Fibroblast of lung (primary cell): ENCODE results near the gene OST4. TPM values are rescaled to one million over a fixed set of nuclear protein-coding genes. Genes with fewer than 3 reads are reported as not detected.

Experiments
- DNase-seq, 2 donors: peaks; one replicate each; pipeline versions ENCODE4 v3.0.0 to v3.0.0-alpha.2; 2010; ENCODE audit warnings: low read depth in 2 of 2
- H2AFZ ChIP-seq: 2 replicates; pipeline ENCODE4 v1.5.1; 2012; ENCODE audit warnings: low read length, control low read depth, inconsistent platforms
- H3K27ac ChIP-seq: 2 replicates; pipeline ENCODE4 v1.5.1; 2011; ENCODE audit warnings: low read length, control low read depth; ENCODE audit not compliant: insufficient read depth
- H3K27me3 ChIP-seq: 2 replicates; pipeline ENCODE4 v1.5.1; 2011; ENCODE audit warnings: mild to moderate bottlenecking, low read length; ENCODE audit not compliant: control insufficient read depth, insufficient read depth
- H3K36me3 ChIP-seq: 2 replicates; pipeline ENCODE4 v1.5.1; 2011; ENCODE audit warnings: low read length; ENCODE audit not compliant: control insufficient read depth, insufficient read depth
- H3K4me1 ChIP-seq: 2 replicates; pipeline ENCODE4 v1.5.1; 2011; ENCODE audit warnings: low read length; ENCODE audit not compliant: control insufficient read depth, insufficient read depth; ENCODE audit errors: extremely low read depth
- H3K4me2 ChIP-seq: 2 replicates; pipeline ENCODE4 v1.5.1; 2011; ENCODE audit warnings: low read length, control low read depth; ENCODE audit not compliant: insufficient read depth; ENCODE audit errors: extremely low read depth
- H3K4me3 ChIP-seq, 4 experiments: fragments of 200-600 bp in 1 of 4; sonication (generic) in 1 of 4; replicated peaks in 1 of 4; 2 replicates each; pipeline ENCODE4 v1.5.1; 2011 to 2016; ENCODE audit warnings: low read length in 4 of 4, low read depth in 3 of 4, mild to moderate bottlenecking in 3 of 4, control low read depth in 2 of 4, inconsistent platforms in 1 of 4, mixed read lengths in 1 of 4; ENCODE audit not compliant: insufficient read depth in 1 of 4; ENCODE audit errors: control extremely low read depth in 1 of 4
- H3K79me2 ChIP-seq: 2 replicates; pipeline ENCODE4 v1.5.1; 2012; ENCODE audit warnings: mild to moderate bottlenecking, low read length, inconsistent platforms; ENCODE audit not compliant: control insufficient read depth, insufficient read depth
- H3K9ac ChIP-seq: 2 replicates; pipeline ENCODE4 v1.5.1; 2011; ENCODE audit warnings: mild to moderate bottlenecking, low read length, control low read depth; ENCODE audit not compliant: insufficient read depth
- H3K9me3 ChIP-seq: 2 replicates; pipeline ENCODE4 v1.5.1; 2012; ENCODE audit warnings: low read depth, low read length; ENCODE audit not compliant: control insufficient read depth, insufficient read depth
- H4K20me1 ChIP-seq: 2 replicates; pipeline ENCODE4 v1.5.1; 2011; ENCODE audit warnings: low read length; ENCODE audit not compliant: control insufficient read depth, insufficient read depth; ENCODE audit errors: extremely low read depth
- CTCF ChIP-seq, 2 donors: IDR thresholded peaks in 1 of 2; conservative IDR thresholded peaks in 1 of 2; 1 replicate in 1 of 2; 2 replicates in 1 of 2; pipeline ENCODE4 v1.5.1; 2011 to 2012; ENCODE audit warnings: low read length in 2 of 2, control low read depth in 1 of 2, inconsistent platforms in 1 of 2, low read depth in 1 of 2, mild to moderate bottlenecking in 1 of 2
- EZH2 ChIP-seq: IDR thresholded peaks from 2 replicates; pipeline ENCODE4 v1.5.1; 2012; ENCODE audit warnings: low read length, control low read depth, mild to moderate bottlenecking; ENCODE audit errors: missing control alignments
- polyA plus RNA-seq, 2 donors: library from polyadenylated mRNA; depleted of rRNA in 1 of 2; stranded (reverse) in 1 of 2; unstranded in 1 of 2; fragments of >200 nt; gene quantifications; 2 replicates each; pipeline ENCODE4 v1.2.1, GENCODE V29; 2011 to 2012; ENCODE audit warnings: missing spikeins in 1 of 2
- total RNA-seq: library from RNA; depleted of rRNA; stranded (reverse); fragments of >200 nt; gene quantifications from 2 replicates; pipeline ENCODE4 v1.2.1, GENCODE V29; 2014

Gene OST4
- total and polyA plus RNA-seq, 2 donors (not counting 1 experiment from before 2014, with no cell fraction given), result 479 to 1,054 TPM

GRCh38 chr2:27042159-27042661 is 29.2 kb downstream of the OST4 start:
- no peak for DNase-seq
- H3K27me3 ChIP-seq, result no peaks in the 10 kb centered on the region
- peaks cover 32% of the 10 kb centered on the region for H3K36me3 ChIP-seq
- H3K9me3 ChIP-seq, result no peaks in the 10 kb centered on the region
- TF ChIP-seq EZH2, result no peak
- TF ChIP-seq CTCF (conservative IDR thresholded peaks at IDR 0.05 in 1 of 2, IDR thresholded peaks at IDR 0.05 in 1 of 2; ENCODE audit: low read depth in 1 of 2, low read length in 2 of 2), result no peak
- no peaks in the 10 kb centered on the region for H3K79me2 ChIP-seq
- H3K27ac ChIP-seq, result no peak overlapping the region
- no peaks in the 10 kb centered on the region for H4K20me1 ChIP-seq
- H3K4me1 ChIP-seq, result peaks cover 2% of the 10 kb centered on the region
- no peak overlapping the region for H3K4me3 ChIP-seq
- H3K9ac ChIP-seq, result no peak overlapping the region
- H2AFZ ChIP-seq, result no peak overlapping the region
- no peak overlapping the region for H3K4me2 ChIP-seq

GRCh38 chr2:27041752-27042151 is 29.7 kb downstream of the OST4 start:
- peak in 1 of 2 donors; percentile 50 for DNase-seq
- Histone ChIP-seq H3K36me3 (peaks cover 36% of the 10 kb centered on the region), H3K9ac (no peak overlapping the region), H3K4me2 (no peak overlapping the region), H3K27me3 (no peaks in the 10 kb centered on the region), H3K4me3 (no peak overlapping the region), H3K79me2 (no peaks in the 10 kb centered on the region), H3K9me3 (no peaks in the 10 kb centered on the region), H3K27ac (no peak overlapping the region), H2AFZ (no peak overlapping the region), H4K20me1 (no peaks in the 10 kb centered on the region), H3K4me1 (peaks cover 2% of the 10 kb centered on the region)
- no peak for TF ChIP-seq EZH2
- TF ChIP-seq CTCF (conservative IDR thresholded peaks at IDR 0.05 in 1 of 2, IDR thresholded peaks at IDR 0.05 in 1 of 2; ENCODE audit: low read depth in 1 of 2, low read length in 2 of 2), result no peak

- H3K36me3 ChIP-seq, result peaks cover 47% of the 10 kb centered on the region
- peaks cover 3% of the 10 kb centered on the region for H3K79me2 ChIP-seq
- no peaks in the 10 kb centered on the region for H3K9me3 ChIP-seq
- no peak overlapping the region for H3K9ac ChIP-seq
- H3K4me2 ChIP-seq, result no peak overlapping the region
- no peak for TF ChIP-seq EZH2
- TF ChIP-seq CTCF (conservative IDR thresholded peaks at IDR 0.05 in 1 of 2, IDR thresholded peaks at IDR 0.05 in 1 of 2; ENCODE audit: low read depth in 1 of 2, low read length in 2 of 2), result no peak
- H3K4me3 ChIP-seq, result no peak overlapping the region
- no peak overlapping the region for H3K27ac ChIP-seq
- H3K4me1 ChIP-seq, result peaks cover 2% of the 10 kb centered on the region
- H3K27me3 ChIP-seq, result no peaks in the 10 kb centered on the region
- no peak for DNase-seq
- no peak overlapping the region for H2AFZ ChIP-seq
- no peaks in the 10 kb centered on the region for H4K20me1 ChIP-seq
These were observed 31.2 kb downstream of the OST4 start for GRCh38 chr2:27040282-27040681.
